SW 1271 (cell line): ENCODE results near the gene CSPG4.
"Not testable (repeated sequence)": the region's sequence is repeated elsewhere in the genome, so short reads cannot be mapped to it uniquely, and the experiment has no call there.

Source experiments
- DNase-seq, 2 experiments: peaks; one replicate each; lab custom pipeline; 2025; lab: John Stamatoyannopoulos, UW

CSPG4 gene

DNA sequence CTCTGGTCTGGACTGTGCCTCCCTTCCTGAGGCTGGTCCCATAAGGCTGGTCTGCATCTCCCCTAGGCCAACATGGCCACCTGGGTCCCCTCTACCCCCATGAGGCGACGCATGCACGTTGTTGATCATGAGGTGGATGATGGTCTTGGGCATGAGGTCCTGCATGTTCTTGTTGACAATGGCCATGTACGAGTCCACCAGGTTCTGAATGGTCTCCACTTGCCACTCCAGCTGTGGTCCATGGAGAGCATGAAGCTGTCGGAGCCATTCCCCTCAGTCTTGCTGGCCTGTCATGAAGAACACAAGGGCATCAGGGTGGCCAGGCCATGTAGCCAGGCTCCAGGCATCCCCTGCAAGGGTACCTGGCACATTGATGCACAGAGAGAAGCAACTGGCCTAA is 27.1 kb upstream of the CSPG4 start:
- no peak for DNase-seq

DNA sequence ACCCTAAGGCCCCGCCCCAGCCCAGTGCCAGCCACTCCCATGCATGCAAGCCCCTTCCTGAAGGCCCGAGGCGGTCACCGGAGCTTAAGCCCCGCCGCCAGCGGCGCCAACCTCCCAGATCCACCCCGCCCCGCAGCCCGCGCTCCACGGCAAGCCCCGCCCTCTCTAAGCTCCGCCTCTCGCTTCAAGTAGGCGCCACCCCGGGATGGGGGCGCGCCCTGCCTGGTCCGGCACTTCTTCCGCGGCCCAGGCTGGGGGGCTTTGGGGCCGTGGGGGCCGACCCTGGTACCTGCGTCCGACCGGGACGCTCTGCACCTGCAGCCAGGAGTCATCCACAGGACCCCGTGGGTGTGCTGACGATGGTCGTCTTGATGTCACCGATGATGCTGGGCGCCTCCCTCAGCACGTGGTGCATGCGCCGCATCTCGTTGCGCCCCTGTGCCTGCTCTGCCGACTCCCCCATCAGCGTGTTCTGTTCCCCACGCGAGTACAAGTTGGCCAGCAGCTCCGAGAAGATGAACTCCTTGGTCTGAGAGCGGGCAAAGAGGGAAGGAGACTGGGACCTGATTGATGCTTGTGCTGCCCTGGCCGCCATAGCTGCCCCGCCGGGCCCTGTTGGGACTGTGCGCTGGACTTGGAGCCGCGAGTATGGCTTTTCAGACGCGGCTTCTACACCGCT is 26.1 kb upstream of the CSPG4 start:
- DNase-seq = peak; percentile 81 to 93

DNA sequence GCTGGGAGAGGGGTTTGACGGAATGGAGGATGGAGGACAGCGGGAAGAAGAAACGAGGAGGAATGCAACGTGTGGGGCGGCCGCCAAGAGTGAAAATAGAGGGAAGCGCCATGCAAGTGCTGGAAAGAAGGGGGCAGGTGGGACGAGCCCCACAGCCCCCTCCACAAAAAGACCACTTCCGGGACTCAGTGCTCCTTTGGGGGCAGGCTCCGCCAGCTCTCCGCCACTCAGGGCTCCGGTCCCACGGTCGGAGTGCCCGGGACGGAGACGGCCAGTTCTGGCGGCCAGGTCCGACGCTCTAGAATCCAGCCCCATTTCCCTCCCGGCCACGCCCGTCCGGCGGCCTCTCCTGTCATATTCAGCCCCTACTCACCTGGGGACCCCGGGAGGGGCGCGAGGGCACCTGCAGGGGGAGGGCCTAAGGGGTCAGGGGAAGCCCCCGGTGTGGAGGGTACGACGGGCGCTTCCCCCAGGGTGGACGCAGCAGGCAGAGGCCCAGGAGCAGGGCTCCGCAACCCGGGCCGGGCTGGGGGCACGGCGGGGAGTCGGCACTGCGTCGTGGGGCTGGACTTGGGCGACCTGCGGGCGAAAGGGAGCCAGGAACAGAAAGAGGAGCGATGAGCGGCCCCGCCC is 25.5 kb upstream of the CSPG4 start:
- DNase-seq = no peak

DNA sequence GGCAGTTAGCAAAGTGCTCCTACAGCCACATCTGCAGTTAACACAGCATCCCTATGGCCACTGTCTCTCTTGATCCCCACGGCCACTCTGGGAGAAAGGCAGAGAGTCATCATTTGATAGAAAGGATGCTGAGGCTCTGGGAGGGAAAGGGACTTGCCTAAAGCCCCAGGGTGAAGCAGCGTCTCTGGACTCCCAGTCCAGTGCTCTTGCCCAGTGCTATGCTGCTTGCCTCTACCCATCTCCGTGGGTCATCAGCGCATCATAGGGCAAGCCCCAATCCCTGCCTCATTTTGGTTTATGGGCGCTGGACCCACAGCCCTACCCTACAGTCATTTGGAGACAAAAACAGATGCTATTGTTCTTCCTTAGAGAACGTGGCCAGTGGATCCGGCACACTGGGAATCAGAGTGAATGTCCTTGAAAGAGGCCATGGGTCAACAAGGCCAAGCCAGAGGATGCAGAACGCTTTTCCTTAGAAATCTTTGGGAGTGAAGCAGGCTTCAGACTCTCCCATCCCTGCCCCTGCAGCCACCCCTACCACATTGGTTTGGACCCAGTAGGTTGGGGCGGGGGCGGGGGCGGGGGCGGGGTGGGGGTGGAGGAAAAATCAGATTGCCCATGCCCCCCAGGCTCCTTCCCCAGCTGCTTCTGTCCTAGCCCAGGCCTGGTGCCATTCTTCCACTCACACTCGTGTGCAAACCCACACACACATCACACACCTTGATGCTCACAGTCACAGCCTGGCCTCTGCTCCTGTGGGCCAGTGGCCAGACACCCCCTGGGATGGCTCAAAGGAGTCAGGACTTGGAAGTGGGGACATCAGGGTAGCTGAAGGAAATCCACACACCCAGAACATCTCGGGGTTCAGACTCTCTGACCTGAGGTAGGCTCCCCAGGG is 24.7 kb upstream of the CSPG4 start:
- not testable (repeated sequence) for DNase-seq

DNA sequence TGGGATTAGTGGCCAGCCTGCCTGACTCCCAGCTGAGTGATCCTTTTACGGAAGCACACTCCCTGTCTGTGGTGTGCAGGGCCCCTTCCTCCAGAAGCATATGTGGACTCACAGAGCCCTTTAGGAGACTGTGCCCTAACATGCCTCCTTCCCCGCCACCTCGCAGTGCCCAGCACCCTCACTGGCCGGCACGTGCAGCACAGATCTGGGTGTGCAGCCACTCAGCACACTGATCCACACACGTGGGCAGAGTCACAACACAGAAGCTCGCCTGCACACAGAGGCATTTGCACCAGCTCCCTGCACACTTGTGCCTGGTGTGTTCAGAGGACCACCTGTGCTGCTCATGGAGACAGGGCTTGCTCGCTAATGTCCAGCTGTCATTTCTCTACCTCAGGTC is 23.6 kb upstream of the CSPG4 start:
- no peak for DNase-seq

DNA sequence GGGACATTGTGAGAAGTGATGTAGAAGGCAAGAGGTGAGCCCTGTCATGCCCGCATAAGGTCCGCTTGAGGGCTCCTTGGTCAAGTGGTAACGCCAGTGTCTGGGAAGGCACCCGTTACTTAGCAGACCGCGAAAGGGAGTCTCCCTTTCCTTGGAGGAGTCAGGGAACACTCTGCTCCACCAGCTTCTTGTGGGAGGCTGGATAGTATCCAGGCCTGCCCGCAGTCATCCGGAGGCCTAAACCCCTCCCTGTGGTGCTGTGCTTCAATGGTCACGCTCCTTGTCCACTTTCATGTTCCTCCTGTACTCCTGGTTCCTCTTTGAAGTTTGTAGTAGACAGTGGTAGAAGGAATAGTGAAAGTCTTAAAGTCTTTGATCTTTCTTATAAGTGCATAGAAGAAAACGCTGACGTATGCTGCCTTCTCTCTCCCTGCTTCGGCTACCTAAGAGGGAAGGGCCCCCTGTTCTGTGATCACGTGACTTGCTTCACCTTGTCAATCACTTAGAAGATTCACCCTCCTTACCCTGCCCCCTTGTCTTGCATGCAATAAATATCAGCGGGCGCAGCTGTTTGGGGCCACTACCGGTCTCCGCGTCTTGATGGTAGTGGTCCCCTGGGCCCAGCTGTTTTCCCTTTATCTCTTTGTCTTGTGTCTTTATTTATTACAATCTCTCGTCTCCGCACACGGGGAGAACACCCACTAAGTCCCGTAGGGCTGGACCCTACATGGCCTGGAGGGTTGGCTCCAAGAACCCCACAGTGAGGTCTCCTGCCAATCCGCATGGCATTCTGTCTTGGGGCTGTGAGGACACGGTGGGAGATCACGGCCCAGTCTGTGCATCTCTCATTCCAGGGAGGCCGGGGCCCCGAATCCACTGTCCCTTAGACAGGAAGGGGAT is 22.5 kb upstream of the CSPG4 start:
- not testable (repeated sequence) for DNase-seq

DNA sequence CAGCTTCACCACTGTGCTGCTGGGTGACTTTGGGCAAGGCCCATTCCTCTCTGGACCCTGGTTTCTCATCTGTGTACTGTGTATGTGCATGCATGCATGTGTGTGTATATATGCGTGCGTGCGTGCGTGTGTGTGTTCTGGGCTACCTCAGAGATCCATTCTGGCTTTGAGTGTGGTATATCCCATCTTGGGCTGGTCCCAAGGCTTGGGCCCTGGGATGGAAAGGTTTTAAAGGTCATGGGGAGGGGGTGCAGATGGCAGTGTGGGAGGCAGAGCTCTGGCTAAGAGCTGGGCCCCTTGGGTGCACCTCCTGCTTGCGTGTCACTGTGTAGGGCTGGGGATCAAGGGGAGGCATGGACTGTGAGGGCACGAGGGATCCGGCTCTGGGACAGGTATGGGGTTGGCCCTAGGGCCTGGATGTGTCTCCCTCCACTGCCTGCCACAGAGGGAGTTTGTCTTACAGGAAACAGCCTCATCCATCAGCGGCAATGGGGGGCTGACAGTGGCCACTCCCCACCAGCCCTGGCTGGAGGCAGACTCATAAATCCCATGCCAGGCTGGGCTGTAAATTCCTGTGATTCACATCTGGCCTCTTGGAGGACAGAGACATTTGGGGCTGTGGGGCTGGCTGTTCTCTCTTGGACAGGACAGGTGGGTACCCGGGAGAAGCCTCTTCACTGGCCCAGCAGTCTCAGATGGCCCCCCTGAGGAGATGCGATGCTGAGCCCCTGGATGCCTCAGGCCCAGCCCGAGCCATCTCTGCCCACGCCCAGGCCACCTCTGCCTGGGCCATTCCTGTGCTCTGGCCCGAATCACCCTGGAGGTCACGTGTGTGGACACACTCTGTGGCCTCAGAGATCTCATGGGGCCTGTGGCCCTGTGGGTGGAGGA is 21.4 kb upstream of the CSPG4 start:
- DNase-seq = no peak

DNA sequence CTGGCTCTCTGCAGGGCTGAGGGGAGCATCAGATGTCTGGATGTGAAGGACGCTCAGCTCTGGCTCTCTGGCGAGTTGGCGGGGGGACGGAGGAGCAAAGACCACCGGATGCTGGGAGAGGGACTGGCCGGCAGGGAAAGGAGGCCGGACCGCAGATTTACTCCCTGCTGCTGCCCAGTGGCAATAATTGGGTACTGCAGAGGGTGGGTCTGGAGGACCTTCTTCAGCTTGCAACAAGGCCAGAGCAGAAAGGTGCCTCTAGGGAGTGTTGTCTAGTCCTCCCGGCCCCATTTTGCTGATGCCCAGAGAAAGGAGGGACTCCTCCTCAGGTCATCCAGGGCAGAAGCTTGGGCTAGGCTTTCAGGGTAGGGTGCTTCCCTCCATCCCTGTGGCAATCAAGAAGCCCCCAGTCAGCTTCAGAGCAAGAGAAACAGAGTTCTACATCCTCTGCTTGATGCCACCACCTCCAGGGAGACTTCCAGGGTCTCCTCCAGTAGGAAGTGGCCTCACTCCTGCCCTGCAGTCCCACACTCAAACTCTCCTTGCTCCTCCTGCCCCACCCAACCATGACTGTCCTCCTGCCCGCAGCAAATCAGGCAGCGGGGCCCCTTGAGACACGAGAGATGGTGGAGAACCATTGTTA is 20.3 kb upstream of the CSPG4 start:
- DNase-seq = peak; percentile 29 to 72

DNA sequence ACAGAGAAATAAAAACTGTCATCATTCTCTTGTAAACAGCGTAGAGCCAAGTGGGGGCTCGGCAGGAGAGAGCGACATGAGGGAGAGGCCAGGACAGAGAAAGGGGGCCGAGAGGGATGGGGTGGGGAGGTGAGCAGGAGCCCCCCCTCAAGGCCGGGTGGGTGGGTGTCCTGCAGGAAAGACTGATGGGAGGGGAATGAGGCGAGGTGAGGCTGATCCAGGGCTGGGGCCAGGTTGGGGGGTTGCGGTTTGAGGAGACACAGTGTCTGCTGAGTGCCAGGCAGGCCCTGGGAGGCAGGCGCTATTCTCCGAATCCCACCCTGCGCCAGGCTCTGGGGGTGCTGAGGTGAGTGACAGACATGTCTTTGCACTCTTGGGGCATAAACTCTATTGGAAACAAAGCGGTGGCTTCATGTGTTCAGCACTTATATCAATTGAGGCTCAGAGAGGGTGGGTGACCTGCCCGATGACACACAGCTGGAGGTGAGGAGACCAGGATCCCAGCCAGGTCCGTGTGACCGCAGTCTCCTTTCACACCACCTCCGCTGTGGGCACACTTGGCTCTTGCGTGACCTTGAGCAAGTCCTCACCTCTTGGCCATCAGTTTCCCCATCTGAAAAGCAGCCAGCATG is 19.6 kb upstream of the CSPG4 start:
- no peak for DNase-seq

DNA sequence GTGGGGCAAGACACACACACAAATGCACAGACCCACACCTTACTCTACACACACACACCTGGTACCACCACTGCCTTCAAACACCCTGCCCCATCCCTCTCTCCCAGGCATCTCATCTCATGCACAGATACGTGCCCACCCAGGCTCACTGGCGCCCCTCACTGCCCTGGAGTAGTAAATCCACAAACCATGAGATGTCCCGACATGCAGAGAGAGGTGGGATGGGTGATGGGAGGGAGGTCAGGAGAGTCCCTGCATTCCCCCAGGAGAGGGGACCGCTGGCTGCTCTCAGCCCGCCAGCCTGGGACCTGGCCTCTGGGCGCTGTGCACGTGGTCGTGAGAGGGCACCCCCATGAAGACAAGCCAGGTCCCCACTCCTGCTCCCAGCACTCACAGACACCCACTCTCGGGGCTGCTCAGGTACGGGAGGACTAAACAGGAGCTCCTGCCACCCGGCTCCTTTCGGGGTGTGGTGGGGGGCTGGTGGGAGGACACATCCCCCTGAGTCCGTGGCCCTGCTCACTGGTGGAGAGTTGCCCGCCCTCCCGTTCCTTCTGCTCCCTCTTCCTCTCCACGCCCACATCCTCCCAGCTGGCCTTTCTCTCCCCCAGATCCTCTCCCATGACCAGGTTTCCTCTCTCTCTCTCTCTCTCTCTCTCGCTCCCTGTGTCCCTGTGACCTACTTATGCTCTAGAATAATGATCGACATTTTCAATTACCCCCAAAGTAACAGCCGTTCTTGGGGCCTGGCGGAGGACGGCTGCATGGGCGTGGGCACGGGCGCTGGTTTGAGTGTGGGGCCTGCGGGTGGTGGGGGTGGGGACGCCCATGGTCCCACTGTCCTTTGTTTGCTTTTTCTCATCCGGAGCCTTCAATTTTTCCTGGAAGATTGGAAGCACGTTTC is 18.9 kb upstream of the CSPG4 start:
- no peak for DNase-seq

DNA sequence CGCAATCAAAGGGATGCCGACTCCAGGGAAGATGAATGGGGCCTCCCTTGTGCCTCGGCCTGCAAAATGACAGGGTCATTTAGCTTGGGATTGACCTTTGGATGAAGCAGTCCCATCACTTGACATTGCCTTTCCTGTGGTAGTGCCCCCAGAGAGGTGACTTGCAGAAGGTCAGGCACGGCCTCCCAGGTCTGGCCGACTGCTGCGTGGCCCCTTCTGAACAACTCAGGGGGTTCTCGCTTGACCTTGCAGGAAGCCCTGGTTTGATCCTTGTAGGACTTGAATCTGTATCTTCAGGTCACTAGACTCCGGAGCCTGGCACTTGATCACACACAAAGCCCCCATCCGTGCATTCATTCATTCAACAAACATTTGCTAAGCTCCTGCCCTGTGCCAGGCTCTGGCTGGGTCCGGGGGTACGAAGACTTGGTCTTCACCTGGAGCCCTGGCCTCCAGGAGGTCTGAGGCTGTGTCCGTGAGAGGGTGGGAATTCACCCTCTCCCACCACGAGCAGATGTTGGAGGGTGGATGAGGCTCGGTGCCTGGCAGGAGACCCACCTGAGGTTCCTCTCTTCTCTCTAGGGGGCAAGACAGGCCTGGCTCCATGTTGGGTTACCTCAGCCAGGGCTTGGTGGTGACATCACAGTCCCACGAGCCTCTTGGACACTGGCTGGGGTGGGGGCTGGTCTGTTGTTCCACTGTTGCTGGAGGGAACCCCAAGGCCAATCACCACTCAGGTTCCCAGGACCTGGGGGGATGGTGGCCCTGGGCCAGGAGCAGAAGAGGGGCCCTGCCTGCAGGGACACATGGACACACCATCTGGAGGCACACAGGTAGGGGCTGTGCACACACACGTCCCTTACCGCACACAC is 18.0 kb upstream of the CSPG4 start:
- DNase-seq = not testable (repeated sequence)

DNA sequence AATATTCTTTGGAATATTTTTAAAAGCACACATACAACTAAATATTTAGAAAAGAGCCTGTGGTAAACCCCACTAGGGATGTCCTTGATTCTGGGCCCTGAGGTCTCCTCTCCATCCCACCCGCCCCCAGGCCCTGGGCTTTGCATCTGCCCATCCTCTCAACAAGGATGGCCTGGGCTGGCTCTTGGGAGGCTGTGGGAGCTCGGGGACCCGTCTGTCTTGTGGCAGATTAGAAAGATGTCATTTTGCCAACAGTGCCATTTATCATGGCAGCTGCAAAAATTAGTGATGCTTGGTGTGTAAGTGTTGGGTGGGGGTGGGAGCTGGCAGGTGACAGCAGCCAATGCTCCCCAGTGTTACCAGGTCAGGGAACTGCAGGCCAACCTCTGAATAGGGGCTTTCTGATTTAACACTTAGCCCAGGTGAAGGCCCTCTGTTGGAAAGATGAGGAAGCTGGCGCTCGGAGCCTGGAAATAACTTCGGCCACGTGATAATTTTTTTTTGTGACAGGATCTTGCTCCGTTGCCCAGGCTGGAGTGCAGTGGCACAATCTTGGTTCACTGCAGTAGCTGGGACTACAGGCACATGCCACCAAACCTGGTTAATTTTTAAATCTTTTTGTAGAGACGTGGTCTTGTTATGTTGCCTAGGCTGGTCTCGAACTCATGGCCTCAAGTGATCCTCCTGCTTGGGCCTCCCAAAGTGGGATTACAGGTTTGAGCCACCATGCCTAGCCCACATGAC is 16.9 kb upstream of the CSPG4 start:
- no peak for DNase-seq

DNA sequence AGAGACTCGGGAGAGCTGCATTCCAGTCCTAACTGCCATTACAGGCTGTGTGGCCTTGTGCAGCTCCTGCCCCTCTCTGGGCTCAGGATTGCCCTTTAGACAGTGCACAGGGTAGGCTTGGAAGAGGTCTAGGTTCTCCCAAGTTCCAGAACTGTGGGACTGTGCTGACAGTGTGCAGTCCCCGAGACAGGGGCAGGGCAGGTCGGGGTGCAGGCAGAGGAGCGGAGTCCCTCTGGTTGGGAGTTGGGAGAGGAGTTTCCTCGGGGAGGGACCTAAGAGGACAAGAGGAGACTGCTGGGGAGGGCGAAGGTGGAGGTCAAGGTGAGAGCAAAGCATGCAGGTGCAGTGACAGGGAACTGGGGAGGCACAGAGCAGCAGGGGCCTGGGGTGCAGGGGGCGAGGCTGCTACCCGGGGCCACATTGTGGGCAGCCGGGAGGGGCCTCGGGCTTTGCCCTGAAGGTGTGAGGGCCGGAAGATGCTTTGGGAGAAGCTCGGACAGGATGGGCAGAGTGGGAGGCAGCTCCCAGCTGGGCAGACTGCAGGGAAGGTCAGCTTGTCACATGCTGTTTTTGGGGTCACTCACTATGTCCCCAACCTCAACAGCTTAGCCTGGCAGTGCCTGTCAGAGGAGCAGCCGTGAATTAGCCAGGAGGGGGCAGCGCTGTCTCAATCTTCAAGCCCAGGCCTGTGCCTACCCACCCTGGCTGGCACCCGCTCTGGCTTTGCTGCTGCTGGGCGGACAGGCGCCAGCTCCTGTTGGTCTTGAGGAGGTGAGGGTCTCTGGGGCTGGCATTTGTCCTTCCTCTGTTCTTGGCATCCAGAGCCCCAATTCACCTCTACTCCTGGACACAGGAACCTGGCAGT is 15.4 kb upstream of the CSPG4 start:
- peak in 1 of 2 experiments; percentile 37 for DNase-seq

DNA sequence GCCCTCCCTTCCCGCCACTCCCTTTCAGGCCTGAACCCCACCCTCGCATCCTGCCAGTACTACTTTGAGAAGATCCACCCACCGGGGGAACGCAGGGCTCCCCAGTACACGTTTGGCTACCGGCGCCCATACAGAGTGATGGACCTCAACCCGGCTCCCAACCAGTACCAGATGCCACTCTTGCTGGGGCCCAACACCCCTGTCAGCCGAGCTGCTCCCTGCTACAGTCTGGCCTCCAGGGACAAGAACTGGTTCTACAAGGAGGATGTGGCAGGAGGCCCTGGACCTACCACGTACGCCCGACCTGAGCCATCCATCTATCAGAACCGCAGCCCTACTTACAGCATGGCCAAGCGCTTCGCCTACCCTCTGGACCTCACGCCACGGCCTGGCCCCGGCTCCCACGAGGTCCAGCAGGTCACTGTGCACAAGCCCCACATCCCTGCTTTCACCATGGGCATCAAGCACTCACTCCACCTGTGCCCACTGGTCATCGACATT is 14.4 kb upstream of the CSPG4 start:
- no peak for DNase-seq

DNA sequence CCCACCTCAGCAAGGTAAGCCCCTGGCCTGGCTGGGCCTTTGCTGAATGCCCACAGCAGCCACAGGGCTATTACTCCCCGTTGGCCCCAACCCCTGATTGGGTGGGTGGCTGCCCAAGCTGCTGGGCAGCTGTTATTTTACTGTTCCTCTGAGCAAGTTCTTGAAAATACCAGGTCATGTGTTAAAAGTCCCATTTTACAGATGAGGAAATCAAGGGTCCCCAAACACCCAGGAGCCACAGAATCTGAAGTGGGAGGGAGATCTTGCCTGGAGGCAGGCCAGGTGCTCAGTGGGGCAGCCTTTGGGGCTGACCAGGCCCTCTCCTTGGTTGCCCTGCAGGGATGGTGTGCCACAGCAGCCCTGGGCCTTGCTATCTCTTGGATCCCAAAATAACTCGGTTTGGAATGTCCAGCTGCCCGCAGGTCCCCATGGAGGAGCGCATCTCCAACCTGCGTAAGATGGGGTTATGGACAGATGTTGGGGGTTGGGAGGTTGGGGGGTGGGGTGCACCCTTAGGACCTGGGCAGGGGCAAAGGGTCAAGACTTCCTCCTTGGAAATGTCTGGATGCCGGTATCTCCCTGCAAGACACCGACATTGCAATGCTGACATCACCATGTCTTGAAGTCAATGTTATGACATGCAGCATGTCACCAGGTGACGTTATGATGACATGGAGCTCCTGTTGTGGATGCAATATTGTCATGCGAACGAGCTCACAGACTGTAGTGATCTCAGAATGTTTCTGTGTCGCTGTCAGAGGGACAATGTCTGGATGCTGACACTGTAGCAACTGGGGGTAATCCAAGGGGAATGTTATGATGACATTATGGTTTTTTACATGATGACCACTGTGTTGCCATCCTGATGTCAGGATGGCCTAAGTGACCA is 13.3 kb upstream of the CSPG4 start:
- no peak for DNase-seq
